Upper lobe of left lung (tissue), 6 donors: ENCODE measurements around the gene OR52B2. TPM values are rescaled to one million over a fixed set of nuclear protein-coding genes. Genes with fewer than 3 reads are reported as not detected.

Source experiments
- ATAC-seq, 2 donors: fragments of 200-7000 bp; cut with Tn5 transposase; one replicate each; pipeline ENCODE4 v1.9.1; 2022; ENCODE audit warnings: mild to moderate bottlenecking in 2 of 2, moderate library complexity in 2 of 2; ENCODE audit not compliant: low FRiP score in 2 of 2
- DNase-seq, 2 donors: peaks; one replicate each; pipeline ENCODE4 v3.0.0-alpha.2; 2019 to 2020
- H3K27ac ChIP-seq, 4 donors: fragments of 200-600 bp; sonication (generic); one replicate each; pipeline ENCODE4 v1.5.1; 2016 to 2019
- H3K27me3 ChIP-seq, 4 donors: fragments of 200-600 bp; sonication (generic); one replicate each; pipeline ENCODE4 v1.5.1; 2017 to 2019
- H3K36me3 ChIP-seq, 4 donors: fragments of 200-600 bp; sonication (generic); one replicate each; pipeline ENCODE4 v1.5.1; 2016 to 2019
- H3K4me1 ChIP-seq, 4 donors: fragments of 200-600 bp; sonication (generic); one replicate each; pipeline ENCODE4 v1.5.1; 2018 to 2019
- H3K4me3 ChIP-seq, 4 donors: fragments of 200-600 bp; sonication (generic); one replicate each; pipeline ENCODE4 v1.5.1; 2017 to 2019; ENCODE audit warnings: mild to moderate bottlenecking in 2 of 4, moderate library complexity in 1 of 4
- H3K9me3 ChIP-seq, 4 donors: fragments of 200-600 bp; sonication (generic); one replicate each; pipeline ENCODE4 v1.5.1; 2018 to 2019
- CTCF ChIP-seq, 6 experiments: fragments of 450-650 bp in 4 of 6; fragments of 200-600 bp in 2 of 6; sonication (generic) in 2 of 6; IDR thresholded peaks; one replicate each; pipeline ENCODE4 v1.5.1; 2016 to 2019; ENCODE audit warnings: antibody characterized with exemption in 6 of 6
- EP300 ChIP-seq, 4 donors: sonication (generic); formaldehyde crosslinking; IDR thresholded peaks; one replicate each; pipeline ENCODE4 v1.5.1; 2017; ENCODE audit warnings: antibody characterized with exemption in 4 of 4, control low read depth in 2 of 4
- POLR2A ChIP-seq, 4 donors: fragments of 450-650 bp; IDR thresholded peaks; one replicate each; pipeline ENCODE4 v1.5.1; 2016 to 2017; ENCODE audit warnings: antibody characterized with exemption in 4 of 4, mild to moderate bottlenecking in 2 of 4
- POLR2AphosphoS5 ChIP-seq, 2 donors: sonication (generic); formaldehyde crosslinking; IDR thresholded peaks; one replicate each; pipeline ENCODE4 v1.5.1; 2017; ENCODE audit warnings: antibody characterized with exemption in 2 of 2
- WGBS, 2 donors: methylation state at CpG; one replicate each; pipeline ENCODE4 v1.1.5; 2017 to 2018; 5-methylcytosine and 5-hydroxymethylcytosine counted together
- total RNA-seq, 6 donors: library from RNA; depleted of rRNA in 4 of 6; stranded (reverse); fragments of >200 nt in 4 of 6; gene quantifications; one replicate each; pipeline versions ENCODE4 v1.1.0 to v1.2.1, GENCODE V29; 2016 to 2021
- donor health status: DM: no; HTN: no; CAD: no; lungs with moderate emphysema.
- donor health status: DM: no; HTN: yes; CAD: no; lungs with severe emphysema.

OR52B2 gene
- total RNA-seq, 6 donors from 2014 or later, result 0.40 TPM; not detected in 5

GRCh38 chr11:6132431-6132830, 37.7 kb downstream of the OR52B2 start:
- H3K4me3 ChIP-seq, result no peak overlapping the region
- 81 to 88% methylated on average over 1 of the region's 1 CpG for WGBS, 2 donors
- H3K4me1 ChIP-seq, result no peaks in the 10 kb centered on the region
- DNase-seq (no peak), ATAC-seq (no peak)
- H3K27ac ChIP-seq, result no peak overlapping the region
- H3K36me3 ChIP-seq, result no peaks in the 10 kb centered on the region
- TF ChIP-seq EP300 (IDR thresholded peaks at IDR 0.05) (no peak), POLR2A (IDR thresholded peaks at IDR 0.05) (no peak), POLR2AphosphoS5 (IDR thresholded peaks at IDR 0.05) (no peak), CTCF (IDR thresholded peaks at IDR 0.05) (no peak)
- H3K27me3 ChIP-seq, result no peaks in the 10 kb centered on the region
- H3K9me3 ChIP-seq, result no peaks in the 10 kb centered on the region

- no peak overlapping the region for H3K4me3 ChIP-seq
- TF ChIP-seq POLR2A (IDR thresholded peaks at IDR 0.05), result no peak
- no peak for TF ChIP-seq POLR2AphosphoS5 (IDR thresholded peaks at IDR 0.05)
- H3K4me1 ChIP-seq, result no peaks in the 10 kb centered on the region
- ATAC-seq, result peak in 1 of 2 donors; percentile 65
- peak in 1 of 2 donors; percentile 29 for DNase-seq
- H3K27ac ChIP-seq, result peak overlapping the region; percentile 3 to 72 (median 34)
- no peaks in the 10 kb centered on the region for H3K36me3 ChIP-seq
- no peaks in the 10 kb centered on the region for H3K27me3 ChIP-seq
- 48 to 51% methylated on average over 1 of the region's 1 CpG for WGBS, 2 donors
- H3K9me3 ChIP-seq, result no peaks in the 10 kb centered on the region
Observed at GRCh38 chr11:6129635-6130034, 40.5 kb downstream of the OR52B2 start.

GRCh38 chr11:6129011-6129410, 41.1 kb downstream of the OR52B2 start:
- Histone ChIP-seq H3K4me3 (no peak overlapping the region), H3K27ac (peak overlapping the region; percentile 3 to 72 (median 34)), H3K9me3 (no peaks in the 10 kb centered on the region), H3K4me1 (no peaks in the 10 kb centered on the region), H3K36me3 (no peaks in the 10 kb centered on the region), H3K27me3 (no peaks in the 10 kb centered on the region)
- DNase-seq, result no peak
- TF ChIP-seq POLR2AphosphoS5 (IDR thresholded peaks at IDR 0.05), result no peak
- TF ChIP-seq EP300 (IDR thresholded peaks at IDR 0.05), result no peak
- no peak for TF ChIP-seq POLR2A (IDR thresholded peaks at IDR 0.05)
- no peak for TF ChIP-seq CTCF (IDR thresholded peaks at IDR 0.05)
- WGBS, 2 donors, result 86 to 87% methylated on average over 1 of the region's 1 CpG
- peak in 1 of 2 donors; percentile 32 for ATAC-seq

- Histone ChIP-seq H3K9me3 (no peaks in the 10 kb centered on the region), H3K27ac (no peak overlapping the region), H3K4me1 (no peaks in the 10 kb centered on the region), H3K36me3 (no peaks in the 10 kb centered on the region), H3K4me3 (no peak overlapping the region), H3K27me3 (no peaks in the 10 kb centered on the region)
- no peak for ATAC-seq
- TF ChIP-seq CTCF (IDR thresholded peaks at IDR 0.05) (no peak), POLR2A (IDR thresholded peaks at IDR 0.05) (no peak), POLR2AphosphoS5 (IDR thresholded peaks at IDR 0.05) (no peak), EP300 (IDR thresholded peaks at IDR 0.05) (no peak)
- WGBS, 2 donors, result 59 to 65% methylated on average over 4 of the region's 4 CpGs
- DNase-seq, result no peak
Observed at GRCh38 chr11:6127881-6128280, 42.2 kb downstream of the OR52B2 start.

GRCh38 chr11:6124245-6124644, 45.9 kb downstream of the OR52B2 start:
- Histone ChIP-seq H3K4me3 (no peak overlapping the region), H3K4me1 (no peaks in the 10 kb centered on the region), H3K27me3 (no peaks in the 10 kb centered on the region), H3K9me3 (no peaks in the 10 kb centered on the region), H3K36me3 (no peaks in the 10 kb centered on the region), H3K27ac (no peak overlapping the region)
- TF ChIP-seq POLR2AphosphoS5 (IDR thresholded peaks at IDR 0.05), result no peak
- TF ChIP-seq POLR2A (IDR thresholded peaks at IDR 0.05), result no peak
- no peak for TF ChIP-seq CTCF (IDR thresholded peaks at IDR 0.05)
- no peak for TF ChIP-seq EP300 (IDR thresholded peaks at IDR 0.05)
- ATAC-seq (peak in 1 of 2 donors; percentile 53), DNase-seq (no peak)
- 51 to 66% methylated on average over 3 of the region's 3 CpGs for WGBS, 2 donors

Other genes starting within 250 kb of the OR52B2 start
- not detected for gene OR56A3, start 228.1 kb downstream of the OR52B2 start, total RNA-seq
- gene OR56A5, start 201.8 kb downstream of the OR52B2 start, total RNA-seq, result not detected
- not detected for gene OR52L1, start 183.3 kb downstream of the OR52B2 start, total RNA-seq
- not detected for gene OR56A4, start 163.4 kb downstream of the OR52B2 start, total RNA-seq
- under 1 TPM in 1 of 6 donors, not detected in 5; 0.15 TPM for gene OR56A1, start 139.6 kb downstream of the OR52B2 start, total RNA-seq
- not detected for gene OR56B4, start 62.6 kb downstream of the OR52B2 start, total RNA-seq
- gene OR52W1, start 28.9 kb upstream of the OR52B2 start, total RNA-seq, result not detected
- not detected for gene C11orf42, start 35.2 kb upstream of the OR52B2 start, total RNA-seq
- gene FHIP1B, start 64.3 kb upstream of the OR52B2 start, total RNA-seq, result 100 to 1,000 TPM in 1 of 6 donors, 10 to 100 TPM in 5; 37.4 to 163 (median 39.6) TPM
- 1 to 10 TPM in 4 of 6 donors, under 1 TPM in 2; 0.23 to 9.3 (median 1.8) TPM for gene CNGA4, start 68.8 kb upstream of the OR52B2 start, total RNA-seq
- gene CCKBR, start 89.5 kb upstream of the OR52B2 start, total RNA-seq, result not detected
- 100 to 1,000 TPM in 2 of 6 donors, 10 to 100 TPM in 4; 45.1 to 173 (median 65.8) TPM for gene CAVIN3, start 150.2 kb upstream of the OR52B2 start, total RNA-seq
- gene SMPD1, start 220.1 kb upstream of the OR52B2 start, total RNA-seq, result 10 to 100 TPM; 25.3 to 62.9 (median 53.9) TPM
- gene APBB1, start 248.8 kb upstream of the OR52B2 start, total RNA-seq, result 10 to 100 TPM; 30.4 to 66.8 (median 40.0) TPM